Kidney (tissue), 22 donors: Measurements from ENCODE around the gene PIK3AP1. TPM values are rescaled to one million over a fixed set of nuclear protein-coding genes. Genes with fewer than 3 reads are reported as not detected.
A peak's percentile ranks its signal among the peaks of the same experiment; 100 is the strongest.

Experiments
- DNase-seq, 5 donors: peaks; one replicate each; pipeline ENCODE4 v3.0.0-alpha.2; 2013 to 2020
- FAIRE-seq: peaks from 2 replicates; lab custom pipeline; 2012; peaks lifted over from hg19 to GRCh38; lab: Jason Lieb, UNC
- H3K27ac ChIP-seq, 2 donors: one replicate each; pipeline ENCODE4 v1.7.0; 2013; ENCODE audit warnings: low read depth in 2 of 2, low read length in 2 of 2, inconsistent platforms in 1 of 2
- H3K27me3 ChIP-seq: one replicate; pipeline ENCODE4 v1.7.1; 2013; ENCODE audit warnings: low read length, inconsistent platforms; ENCODE audit not compliant: control insufficient read depth, insufficient read depth
- H3K36me3 ChIP-seq, 3 donors: one replicate each; pipeline versions ENCODE4 v1.7.0 to v1.7.1; 2013; ENCODE audit warnings: low read length in 3 of 3, control low read depth in 1 of 3, inconsistent platforms in 1 of 3; ENCODE audit not compliant: insufficient read depth in 3 of 3, control insufficient read depth in 2 of 3
- H3K4me1 ChIP-seq, 3 donors: one replicate each; pipeline versions ENCODE4 v1.7.0 to v1.7.1; 2013; ENCODE audit warnings: low read length in 3 of 3, inconsistent platforms in 1 of 3, low read depth in 1 of 3; ENCODE audit not compliant: control insufficient read depth in 2 of 3, insufficient read depth in 2 of 3
- H3K4me3 ChIP-seq, 3 donors: one replicate each; pipeline versions ENCODE4 v1.7.0 to v1.8.1; 2013; ENCODE audit warnings: low read length in 3 of 3, control low read depth in 1 of 3, inconsistent platforms in 1 of 3
- H3K9ac ChIP-seq, 3 donors: one replicate each; pipeline versions ENCODE4 v1.7.0 to v1.7.1; 2013; ENCODE audit warnings: low read length in 3 of 3, control low read depth in 1 of 3, inconsistent platforms in 1 of 3
- H3K9me3 ChIP-seq, 3 donors: one replicate each; pipeline versions ENCODE4 v1.7.0 to v1.7.1; 2013; ENCODE audit warnings: low read length in 3 of 3, control low read depth in 1 of 3, inconsistent platforms in 1 of 3; ENCODE audit not compliant: control insufficient read depth in 2 of 3, insufficient read depth in 1 of 3
- intact Hi-C: fragments of 100-400 bp; cut with DNase I; formaldehyde crosslinking; loops from one replicate; pipeline ENCODE4 v1.11.1; 2022
- long read RNA-seq, 10 donors: library from polyadenylated mRNA in 1 of 10; unstranded in 1 of 10; transcript quantifications; one replicate each; pipeline ENCODE4 v2.0.0 and lab custom pipeline, GENCODE V29; 2021 to 2026
- polyA plus RNA-seq: library from polyadenylated mRNA; stranded (reverse); fragments of 350-450 nt; fragmentation: Illumina TruSeq; extraction: RNeasy Lipid Tissue Mini Kit (QIAGEN cat#74804); gene quantifications from one replicate; pipeline ENCODE4 v1.2.3, GENCODE V29; 2014; ENCODE audit warnings: low read depth, low replicate concordance; ENCODE audit not compliant: insufficient read depth
- total RNA-seq: library from RNA; stranded (reverse); fragmentation: NEBNext Ultra II Directional; extraction: Animal tissue kit (Norgen Biotek cat#: 25700); gene quantifications from one replicate; pipeline ENCODE4 v1.2.1, GENCODE V29; 2021
- TF ChIP-seq, protein P1 (sequence below): IDR thresholded peaks from 3 replicates; pipeline ENCODE4 v1.5.1; 2012; ENCODE audit warnings: mild to moderate bottlenecking, moderate library complexity, borderline replicate concordance; ENCODE audit not compliant: insufficient read depth; ENCODE audit errors: extremely low read depth
- donor health status: control.
- donor health status: control.
- donor health status: control.
- donor health status: control.
- donor health status: control.
- donor health status: DM: yes; HTN: yes; CAD: no.
- donor health status: Normal renal cell carcinoma (clear cell type).

PIK3AP1 gene, protein sequence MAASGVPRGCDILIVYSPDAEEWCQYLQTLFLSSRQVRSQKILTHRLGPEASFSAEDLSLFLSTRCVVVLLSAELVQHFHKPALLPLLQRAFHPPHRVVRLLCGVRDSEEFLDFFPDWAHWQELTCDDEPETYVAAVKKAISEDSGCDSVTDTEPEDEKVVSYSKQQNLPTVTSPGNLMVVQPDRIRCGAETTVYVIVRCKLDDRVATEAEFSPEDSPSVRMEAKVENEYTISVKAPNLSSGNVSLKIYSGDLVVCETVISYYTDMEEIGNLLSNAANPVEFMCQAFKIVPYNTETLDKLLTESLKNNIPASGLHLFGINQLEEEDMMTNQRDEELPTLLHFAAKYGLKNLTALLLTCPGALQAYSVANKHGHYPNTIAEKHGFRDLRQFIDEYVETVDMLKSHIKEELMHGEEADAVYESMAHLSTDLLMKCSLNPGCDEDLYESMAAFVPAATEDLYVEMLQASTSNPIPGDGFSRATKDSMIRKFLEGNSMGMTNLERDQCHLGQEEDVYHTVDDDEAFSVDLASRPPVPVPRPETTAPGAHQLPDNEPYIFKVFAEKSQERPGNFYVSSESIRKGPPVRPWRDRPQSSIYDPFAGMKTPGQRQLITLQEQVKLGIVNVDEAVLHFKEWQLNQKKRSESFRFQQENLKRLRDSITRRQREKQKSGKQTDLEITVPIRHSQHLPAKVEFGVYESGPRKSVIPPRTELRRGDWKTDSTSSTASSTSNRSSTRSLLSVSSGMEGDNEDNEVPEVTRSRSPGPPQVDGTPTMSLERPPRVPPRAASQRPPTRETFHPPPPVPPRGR
- total RNA-seq (28.4 TPM), polyA plus RNA-seq (6.5 TPM)
- long read RNA-seq, donor 1, partial matches to known transcripts: 7,294 of 7,294 reads
- long read RNA-seq, donor 1, other reads (novel, unspliced or antisense): 0 of 7,294 reads
- long read RNA-seq, donor 2: 0 reads
- long read RNA-seq, donor 3, full-length matches to known transcripts: 1 of 10,491 reads
- long read RNA-seq, donor 3, partial matches to known transcripts: 10,490 of 10,491 reads
- long read RNA-seq, donor 3, other reads (novel, unspliced or antisense): 0 of 10,491 reads
- long read RNA-seq, donor 4: 0 reads
- long read RNA-seq, donor 5: 0 reads
- long read RNA-seq, donor 6: 0 reads
- long read RNA-seq, donor 7, full-length matches to known transcripts: 14 of 24 reads
- long read RNA-seq, donor 7, partial matches to known transcripts: 4 of 24 reads
- long read RNA-seq, donor 7, other reads (novel, unspliced or antisense): 6 of 24 reads
- long read RNA-seq, donor 8, partial matches to known transcripts: 8,079 of 8,079 reads
- long read RNA-seq, donor 8, other reads (novel, unspliced or antisense): 0 of 8,079 reads
- long read RNA-seq, donor 9, partial matches to known transcripts: 4,526 of 4,526 reads
- long read RNA-seq, donor 9, other reads (novel, unspliced or antisense): 0 of 4,526 reads
- long read RNA-seq, donor 10: 0 reads

DNA sequence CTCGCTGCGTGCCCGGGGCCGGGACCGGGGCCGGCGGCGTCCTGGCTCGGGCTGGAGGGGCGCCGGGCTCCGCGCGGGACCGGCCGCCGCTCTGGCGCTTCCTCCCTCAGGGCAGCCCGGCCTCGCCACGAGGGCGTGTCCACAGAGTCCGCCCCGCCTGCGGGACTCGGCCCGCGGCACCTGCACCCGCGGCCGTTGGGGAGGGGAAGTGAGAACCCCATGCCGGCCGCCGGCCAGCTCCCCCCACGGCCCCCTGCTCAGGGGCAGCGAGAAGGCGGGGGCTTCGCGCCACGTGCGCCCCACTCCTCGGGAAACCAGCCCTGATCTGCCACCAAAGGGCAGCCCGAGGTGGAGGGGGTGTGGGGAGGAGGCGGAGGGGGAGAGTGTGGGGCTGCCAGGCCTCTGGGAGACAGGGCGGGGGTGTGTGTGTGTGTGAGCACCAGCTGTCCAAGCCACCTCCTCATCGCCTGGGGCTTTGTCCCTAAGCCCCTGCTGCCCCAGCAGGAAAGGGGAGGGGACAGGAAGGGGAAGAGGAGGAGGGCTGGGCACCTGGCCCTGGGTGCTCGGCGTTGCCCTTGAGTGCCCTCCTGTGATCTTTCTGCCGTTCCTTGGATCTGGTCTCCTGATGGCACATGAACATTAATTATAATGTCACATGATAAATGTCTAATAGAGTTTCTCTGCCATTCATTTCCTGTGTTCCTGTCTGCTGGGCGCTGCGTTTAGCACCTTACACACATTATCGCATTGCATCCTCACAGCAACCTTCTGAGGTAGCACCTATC, at the start of gene PIK3AP1:
Gene PIK3AP1, minus strand, starts transcription at position 93 of the 785 bp plus-strand sequence. CDS start 120 bp downstream, outside the sequence.
- FAIRE-seq (no peak), DNase-seq (peak; percentile 61 to 85 (median 73))
- H3K9me3 ChIP-seq: no peaks in the 10 kb centered on the region
- peak within 1 kb of the TSS in 1 of 3 donors; percentile 46 for H3K9ac ChIP-seq
- no peaks in the 10 kb centered on the region for H3K27me3 ChIP-seq
- H3K4me3 ChIP-seq: peak within 1 kb of the TSS; percentile 20 to 62 (median 49)
- H3K36me3 ChIP-seq: no peaks in the 10 kb centered on the region
- intact Hi-C loops: no loop called here
- H3K4me1 ChIP-seq: peaks cover 0 to 3% (median 0%) of the 10 kb centered on the region in 3 donors
- peak within 1 kb of the TSS; percentile 51 to 63 for H3K27ac ChIP-seq
- TF ChIP-seq, protein P1, sequence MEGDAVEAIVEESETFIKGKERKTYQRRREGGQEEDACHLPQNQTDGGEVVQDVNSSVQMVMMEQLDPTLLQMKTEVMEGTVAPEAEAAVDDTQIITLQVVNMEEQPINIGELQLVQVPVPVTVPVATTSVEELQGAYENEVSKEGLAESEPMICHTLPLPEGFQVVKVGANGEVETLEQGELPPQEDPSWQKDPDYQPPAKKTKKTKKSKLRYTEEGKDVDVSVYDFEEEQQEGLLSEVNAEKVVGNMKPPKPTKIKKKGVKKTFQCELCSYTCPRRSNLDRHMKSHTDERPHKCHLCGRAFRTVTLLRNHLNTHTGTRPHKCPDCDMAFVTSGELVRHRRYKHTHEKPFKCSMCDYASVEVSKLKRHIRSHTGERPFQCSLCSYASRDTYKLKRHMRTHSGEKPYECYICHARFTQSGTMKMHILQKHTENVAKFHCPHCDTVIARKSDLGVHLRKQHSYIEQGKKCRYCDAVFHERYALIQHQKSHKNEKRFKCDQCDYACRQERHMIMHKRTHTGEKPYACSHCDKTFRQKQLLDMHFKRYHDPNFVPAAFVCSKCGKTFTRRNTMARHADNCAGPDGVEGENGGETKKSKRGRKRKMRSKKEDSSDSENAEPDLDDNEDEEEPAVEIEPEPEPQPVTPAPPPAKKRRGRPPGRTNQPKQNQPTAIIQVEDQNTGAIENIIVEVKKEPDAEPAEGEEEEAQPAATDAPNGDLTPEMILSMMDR: no peak

DNA sequence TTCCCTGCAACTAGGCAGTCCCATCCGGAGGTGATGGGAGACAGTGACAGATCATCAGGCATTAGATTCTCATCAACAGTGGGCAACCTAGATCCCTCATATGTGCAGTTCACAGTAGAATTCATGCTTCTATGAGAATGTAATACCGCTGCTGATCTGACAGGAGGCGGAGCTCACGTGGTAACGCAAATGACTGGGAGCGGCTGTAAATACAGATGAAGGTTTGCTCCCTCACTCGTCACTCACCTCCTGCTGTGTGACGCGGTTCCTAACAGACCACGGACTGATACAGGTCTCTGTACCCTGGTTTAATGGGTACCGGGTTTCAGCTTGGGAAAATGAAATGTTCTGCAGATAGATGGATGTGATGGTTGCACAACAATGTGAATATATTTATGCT, 47.8 kb upstream of the PIK3AP1 start:
- TF ChIP-seq, protein P1: no peak
- Histone ChIP-seq H3K4me1 (no peaks in the 10 kb centered on the region), H3K27ac (no peak overlapping the region), H3K27me3 (no peaks in the 10 kb centered on the region), H3K9me3 (peaks cover 0 to 5% (median 0%) of the 10 kb centered on the region in 3 donors), H3K9ac (no peak overlapping the region), H3K36me3 (no peaks in the 10 kb centered on the region), H3K4me3 (no peak overlapping the region)
- intact Hi-C loops: no loop called here
- DNase-seq: no peak
- no peak for FAIRE-seq

DNA sequence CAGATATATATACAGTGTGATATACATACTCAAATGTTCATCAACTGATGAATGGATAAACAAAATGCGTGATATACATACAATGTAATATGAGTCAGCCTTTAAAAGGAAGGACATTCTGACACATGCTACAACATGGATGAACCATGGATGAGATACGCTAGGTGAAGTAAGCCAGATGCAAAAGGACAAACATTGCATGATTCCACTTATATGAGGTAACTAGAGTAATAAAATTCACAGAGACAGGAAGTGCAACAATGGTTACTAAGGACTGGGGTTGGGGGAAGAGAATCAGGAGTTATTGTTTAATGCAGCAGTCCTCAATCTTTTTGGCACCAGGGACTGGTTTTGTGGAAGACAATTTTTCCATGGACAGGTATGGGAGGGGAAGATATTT, 47.3 kb upstream of the PIK3AP1 start:
- intact Hi-C loops: no loop called here
- H3K4me3 ChIP-seq: no peak overlapping the region
- FAIRE-seq: no peak
- TF ChIP-seq, protein P1: no peak
- H3K27ac ChIP-seq: no peak overlapping the region
- no peaks in the 10 kb centered on the region for H3K27me3 ChIP-seq
- peaks cover 0 to 5% (median 0%) of the 10 kb centered on the region in 3 donors for H3K9me3 ChIP-seq
- no peaks in the 10 kb centered on the region for H3K4me1 ChIP-seq
- H3K9ac ChIP-seq: no peak overlapping the region
- no peak for DNase-seq
- H3K36me3 ChIP-seq: no peaks in the 10 kb centered on the region
